ENCODE measurements around the gene GJA4.
"Not testable (repeated sequence)": the region's sequence is repeated elsewhere in the genome, so short reads cannot be mapped to it uniquely, and the experiment has no call there.

GJA4 gene

GRCh38 chr1:34792424-34792823, 375 bp upstream of the GJA4 start:
- no peak for DNase-seq

GRCh38 chr1:34794001-34794789, 1.4 kb downstream of the GJA4 start:
- no peak for DNase-seq

DNA sequence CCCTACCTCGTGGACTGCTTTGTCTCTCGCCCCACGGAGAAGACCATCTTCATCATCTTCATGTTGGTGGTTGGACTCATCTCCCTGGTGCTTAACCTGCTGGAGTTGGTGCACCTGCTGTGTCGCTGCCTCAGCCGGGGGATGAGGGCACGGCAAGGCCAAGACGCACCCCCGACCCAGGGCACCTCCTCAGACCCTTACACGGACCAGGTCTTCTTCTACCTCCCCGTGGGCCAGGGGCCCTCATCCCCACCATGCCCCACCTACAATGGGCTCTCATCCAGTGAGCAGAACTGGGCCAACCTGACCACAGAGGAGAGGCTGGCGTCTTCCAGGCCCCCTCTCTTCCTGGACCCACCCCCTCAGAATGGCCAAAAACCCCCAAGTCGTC, 2.0 kb downstream of the GJA4 start:
- no peak for DNase-seq

DNA sequence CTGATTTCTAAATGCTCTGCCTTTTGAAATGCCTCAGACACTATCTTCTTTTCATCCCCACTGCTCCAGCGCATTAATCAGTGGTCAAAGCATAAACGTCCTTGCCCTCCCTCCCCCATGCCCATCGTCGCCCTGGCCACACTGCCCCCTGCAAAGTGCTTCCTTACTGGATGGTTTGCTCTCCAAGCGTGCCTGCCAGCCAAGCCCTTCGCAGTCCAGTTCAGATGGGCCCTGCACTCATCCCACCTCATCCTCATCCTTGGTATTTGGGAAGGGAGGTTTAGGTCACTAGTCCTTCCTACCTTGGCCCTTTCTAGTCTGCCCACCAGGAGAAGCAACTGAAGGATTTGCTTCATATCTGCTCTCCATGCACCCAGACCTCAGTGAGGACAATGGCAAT, 3.1 kb downstream of the GJA4 start:
- no peak for DNase-seq

DNA sequence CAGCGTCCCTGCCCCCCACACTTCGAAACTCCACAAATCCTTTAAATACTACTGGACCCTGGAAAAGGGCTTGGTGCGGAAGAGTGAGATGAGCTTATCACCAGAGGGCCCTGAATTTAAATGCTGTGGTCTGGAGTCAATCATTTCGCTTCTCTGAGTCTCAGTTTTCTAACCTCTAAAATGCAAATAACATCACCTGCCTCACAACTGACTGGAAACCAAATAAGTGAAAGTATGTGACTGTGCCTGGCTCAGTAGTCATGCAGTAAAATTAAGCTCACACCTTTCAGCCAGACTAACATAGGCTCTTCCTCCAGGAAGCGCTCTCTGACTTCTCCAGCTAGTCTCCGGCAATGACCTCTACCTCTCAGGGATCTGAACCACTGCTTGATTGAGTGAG, 4.2 kb downstream of the GJA4 start:
- no peak for DNase-seq

DNA sequence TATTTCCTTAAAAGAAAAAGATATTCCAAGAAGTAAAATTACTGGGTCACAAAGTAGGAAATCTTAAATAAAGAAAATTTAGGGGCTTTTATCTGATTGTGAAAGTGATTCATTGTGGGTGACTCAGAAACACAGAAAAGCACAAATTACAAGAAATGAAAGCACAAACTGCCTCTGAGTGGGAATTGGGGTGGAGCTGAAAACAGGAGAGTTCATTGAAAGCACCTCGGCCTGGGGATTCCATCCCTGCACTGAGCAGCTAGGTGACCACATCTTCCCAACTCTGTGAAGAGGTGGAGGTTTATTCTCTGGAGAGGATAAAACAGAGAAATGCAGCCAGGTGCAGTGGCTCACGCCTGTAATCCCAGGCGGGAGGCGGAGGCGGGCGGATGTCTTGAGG, 7.4 kb downstream of the GJA4 start:
- no peak for DNase-seq

GRCh38 chr1:34803770-34804169, 11.0 kb downstream of the GJA4 start:
- no peak for DNase-seq

GRCh38 chr1:34806396-34806795, 13.6 kb downstream of the GJA4 start:
- no peak for DNase-seq

DNA sequence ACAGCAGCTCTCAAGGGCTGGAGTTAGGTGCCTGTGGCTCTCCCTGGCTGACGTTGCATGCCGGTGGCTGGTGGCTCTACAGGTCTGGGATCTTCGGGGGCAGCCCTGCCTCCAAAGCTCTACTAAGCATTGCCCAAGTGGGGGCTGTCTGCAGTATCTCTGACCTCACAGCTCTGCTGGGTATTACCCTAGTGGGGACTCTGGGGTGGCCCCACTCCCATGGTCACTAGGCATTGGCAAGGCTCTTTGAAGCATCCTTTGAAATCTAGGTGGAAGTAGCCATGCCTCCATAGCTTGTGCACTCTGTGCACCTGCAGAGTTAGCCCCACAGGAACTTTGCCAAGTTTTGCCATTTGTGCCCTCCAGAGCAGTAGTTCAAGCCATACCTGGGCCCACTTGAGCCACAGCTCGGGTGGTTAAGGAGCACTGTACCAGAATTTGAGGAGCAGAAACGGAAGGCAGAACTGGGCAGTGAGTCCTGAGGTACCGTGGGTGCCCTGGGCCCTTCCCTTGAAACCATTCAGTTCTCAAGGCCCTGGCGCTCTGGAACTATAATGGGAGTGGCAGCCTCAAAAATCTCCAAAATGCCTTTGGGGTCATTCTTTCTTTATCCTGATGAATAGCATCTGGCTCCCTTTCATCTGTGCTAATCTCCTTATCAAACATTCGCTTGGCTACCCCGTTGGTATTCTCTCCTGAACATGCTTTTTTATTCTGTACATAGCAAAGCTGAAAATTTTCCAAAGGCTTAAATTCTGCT, 15.4 kb downstream of the GJA4 start:
- DNase-seq: no peak

DNA sequence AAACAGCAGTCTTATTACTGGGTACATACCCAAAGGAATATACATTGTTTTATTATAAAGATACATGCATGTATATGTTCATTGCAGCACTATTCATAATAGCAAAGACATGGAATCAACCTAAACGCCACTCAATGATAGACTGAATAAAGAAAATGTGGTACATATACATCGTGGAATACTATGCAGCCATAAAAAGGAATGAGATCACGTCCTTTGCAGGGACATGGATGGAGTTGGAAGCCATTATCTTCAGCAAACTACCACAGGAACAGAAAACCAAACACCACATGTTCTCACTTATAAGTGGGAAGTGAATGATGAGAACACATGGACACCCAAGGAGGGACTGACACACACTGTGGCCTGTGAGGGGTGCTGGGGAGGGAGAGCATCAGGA, 18.0 kb downstream of the GJA4 start:
- not testable (repeated sequence) for DNase-seq

DNA sequence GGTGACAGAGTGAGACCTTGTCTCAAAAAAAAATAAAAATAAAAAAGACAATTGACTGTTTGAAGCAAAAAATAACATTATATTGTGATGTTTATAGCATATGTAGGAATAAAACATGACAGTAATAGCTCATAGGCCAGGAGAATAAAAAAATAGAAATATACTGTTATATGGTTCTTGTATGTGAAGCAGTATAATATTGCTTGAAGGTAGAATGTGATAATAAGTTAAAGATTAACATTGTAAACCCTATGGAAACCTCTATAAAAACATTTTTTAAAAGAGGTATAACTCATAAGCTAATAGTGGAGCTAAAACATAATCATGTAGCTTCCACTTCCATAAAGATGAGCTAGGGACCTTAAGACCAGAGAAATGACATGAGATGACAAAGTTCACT, 23.5 kb downstream of the GJA4 start:
- DNase-seq: no peak

GRCh38 chr1:34816778-34817177, 24.0 kb downstream of the GJA4 start:
- no peak for DNase-seq

DNA sequence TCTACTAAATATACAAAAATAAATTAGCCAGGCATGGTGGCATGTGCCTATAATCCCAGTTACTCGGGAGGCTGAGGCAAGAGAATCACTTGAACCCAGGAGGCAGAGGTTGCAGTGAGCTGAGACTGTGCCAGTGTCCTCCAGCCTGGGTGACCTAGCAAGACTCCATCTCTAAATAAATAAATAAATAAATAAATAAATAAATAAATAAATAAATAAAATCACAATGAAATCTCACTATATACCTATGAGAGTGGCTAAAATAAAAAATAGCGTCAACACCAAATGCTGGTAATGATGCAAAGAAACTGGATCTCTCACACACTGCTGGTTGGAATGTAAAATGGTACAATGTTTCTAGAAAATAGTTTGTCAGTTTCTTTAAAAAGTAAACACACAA, 26.1 kb downstream of the GJA4 start:
- DNase-seq: not testable (repeated sequence)

DNA sequence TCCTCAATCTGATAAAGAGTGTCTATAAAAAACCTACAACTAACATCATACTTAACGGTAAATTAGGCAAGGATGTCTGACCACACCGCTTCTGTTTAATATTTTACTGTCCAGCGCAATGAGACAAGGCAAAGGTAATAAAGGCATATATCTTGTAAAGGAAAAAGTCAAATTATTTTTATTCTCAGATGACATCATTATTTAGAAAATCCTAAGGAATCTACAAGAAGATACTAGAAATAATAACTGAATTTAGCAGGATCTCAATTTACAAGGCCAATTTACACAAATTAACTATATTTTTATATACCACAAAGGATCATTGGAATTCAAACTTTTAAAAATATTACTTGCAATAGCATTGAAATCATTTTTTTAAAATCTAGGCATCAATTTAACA, 29.4 kb downstream of the GJA4 start:
- no peak for DNase-seq

GRCh38 chr1:34824817-34825454, 32.1 kb downstream of the GJA4 start:
- no peak for DNase-seq

GRCh38 chr1:34825455-34826091, 32.8 kb downstream of the GJA4 start:
- no peak for DNase-seq

DNA sequence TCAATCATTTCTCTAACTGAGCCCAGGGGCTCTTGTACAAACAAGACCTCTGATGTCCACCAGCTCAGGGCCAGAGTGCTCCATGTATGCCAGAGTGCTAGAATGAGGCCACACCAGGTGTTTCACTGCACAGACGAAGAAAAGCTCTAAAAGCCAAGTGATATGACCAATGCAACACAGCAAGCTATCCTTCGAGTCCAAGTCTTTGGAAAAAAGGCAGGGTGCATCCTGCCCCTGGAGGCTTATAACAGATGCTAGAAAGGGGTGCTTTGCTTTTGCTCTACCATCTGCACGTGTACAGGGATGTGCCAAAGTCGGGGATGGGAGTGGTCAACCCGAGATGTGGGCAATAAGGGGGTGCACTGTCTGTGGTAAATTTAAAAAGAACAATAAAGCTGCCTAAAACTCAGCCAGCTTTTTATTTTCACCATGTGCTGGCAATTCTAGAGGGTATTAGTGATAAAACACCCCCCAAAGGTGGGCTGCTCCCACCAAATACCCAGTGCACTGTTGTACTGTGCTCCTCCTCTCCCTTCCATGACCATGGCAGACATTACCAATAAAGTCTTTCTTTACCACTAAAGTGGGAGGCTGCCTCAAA, 34.6 kb downstream of the GJA4 start:
- DNase-seq: no peak

- DNase-seq: no peak
These were observed 35.8 kb downstream of the GJA4 start for GRCh38 chr1:34828611-34829010.

GRCh38 chr1:34829250-34829649, 36.5 kb downstream of the GJA4 start:
- no peak for DNase-seq

DNA sequence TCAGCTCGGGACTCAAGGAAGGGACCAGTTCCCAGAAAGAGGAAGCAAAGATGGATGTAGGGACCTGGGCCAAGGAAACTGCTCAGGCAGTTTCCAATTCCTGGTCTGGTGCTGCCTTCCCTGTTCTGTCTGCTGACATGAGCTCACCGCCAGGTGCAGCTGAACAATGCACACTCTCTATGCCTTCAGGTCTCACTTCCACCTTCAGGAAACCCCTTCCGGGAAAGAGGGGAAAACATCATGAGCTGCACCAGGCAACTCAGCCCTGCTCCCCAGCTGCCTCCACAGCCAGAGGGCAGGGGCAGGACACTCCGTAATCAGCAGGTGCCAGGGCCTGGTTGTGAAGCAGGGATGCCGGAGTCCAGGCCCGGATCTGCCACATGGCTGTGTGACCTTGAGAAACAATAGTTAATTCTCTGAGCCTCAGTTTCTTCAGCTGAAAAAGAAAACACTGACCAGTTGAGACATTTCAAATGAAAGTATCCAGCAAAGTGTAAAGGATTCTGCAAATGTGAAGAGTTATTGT, 39.0 kb downstream of the GJA4 start:
- no peak for DNase-seq

DNA sequence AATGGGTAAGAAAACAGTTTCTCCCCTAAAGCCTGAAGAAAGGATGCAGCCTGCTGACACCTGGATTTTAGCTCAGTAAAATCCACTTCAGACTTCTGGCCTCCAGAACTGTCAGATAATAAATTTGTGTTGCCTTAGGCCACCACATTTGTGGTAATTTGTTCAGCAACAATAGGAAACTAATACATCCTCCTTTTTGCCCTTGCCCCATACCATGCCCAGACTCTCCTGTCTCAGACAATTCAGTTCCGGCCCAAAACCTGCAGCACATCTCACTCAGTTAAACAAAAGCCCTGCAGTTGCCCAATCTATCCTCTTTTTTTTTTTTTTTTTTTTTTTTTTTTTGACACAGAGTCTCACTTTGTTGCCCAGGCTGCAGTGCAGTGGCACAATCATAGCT, 40.9 kb downstream of the GJA4 start:
- DNase-seq: no peak

DNA sequence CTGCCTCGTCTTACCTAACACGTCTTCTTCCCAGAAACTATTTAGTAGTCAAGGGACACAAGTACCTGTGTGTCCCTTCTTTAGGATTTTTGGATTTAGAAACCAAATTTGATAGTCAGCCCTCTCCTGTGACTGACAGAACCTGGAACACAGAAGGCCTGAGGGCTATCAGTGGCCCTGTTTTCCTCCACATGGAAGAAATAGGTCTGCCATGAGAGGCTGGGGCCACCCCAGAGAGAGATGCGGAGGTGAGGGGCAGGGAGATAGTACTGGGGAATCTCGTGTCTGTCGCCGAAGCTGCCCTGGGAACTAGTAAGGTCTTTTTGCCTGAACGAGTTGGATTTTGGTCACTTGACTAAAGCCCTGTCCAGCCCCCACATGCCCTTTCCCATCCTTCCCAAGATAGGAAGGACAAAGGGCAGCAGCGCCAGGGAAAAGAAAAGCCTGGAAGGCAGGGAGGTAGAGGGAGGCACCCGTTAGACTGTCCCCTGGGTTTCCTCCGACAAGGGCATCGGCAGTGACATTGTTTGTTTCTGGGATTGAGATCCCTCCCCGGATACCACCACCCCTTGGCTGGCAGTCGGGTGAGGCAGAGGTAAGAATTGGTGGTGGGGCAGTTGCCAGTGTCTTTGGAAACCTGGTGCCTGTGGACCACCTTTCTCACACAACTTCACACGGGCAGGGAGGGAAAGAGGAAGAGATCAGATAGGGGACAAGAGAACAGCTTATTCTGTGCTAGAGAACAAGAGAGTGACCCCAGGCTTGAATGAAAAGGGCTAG, 46.9 kb downstream of the GJA4 start:
- no peak for DNase-seq
